ENCODE results near the gene CACNA1B. TPM values are rescaled to one million over a fixed set of nuclear protein-coding genes. Genes with fewer than 3 reads are reported as not detected.

The CACNA1B gene
- total RNA-seq, 1 experiment from 2014 or later, result 7.8 TPM

GRCh38 chr9:138097501-138097991, 220.0 kb downstream of the CACNA1B start:
- no CpG with 5 or more reads among the region's 13 CpGs for WGBS (ENCODE audit: extremely low coverage, insufficient read length, low lambda C conversion rate)

More at GRCh38 chr9:138097501-138097991, 220.0 kb downstream of the CACNA1B start:
- Histone ChIP-seq H3K79me2 (ENCODE audit: insufficient read depth, low read length) (no peaks in the 10 kb centered on the region), H4K8ac (replicated peaks; ENCODE audit: insufficient read length, low read depth, low read length) (no peak overlapping the region), H4K91ac (ENCODE audit: insufficient read length, low read depth, low read length) (no peak overlapping the region), H3K18ac (ENCODE audit: insufficient read length, low read depth, low read length) (no peak overlapping the region), H3K56ac (ENCODE audit: insufficient read length, low read depth, low read length) (no peak overlapping the region), H4K20me1 (ENCODE audit: control insufficient read depth, insufficient read depth, insufficient read length) (no peaks in the 10 kb centered on the region), H3K23ac (ENCODE audit: insufficient read length, low read depth, low read length) (no peak overlapping the region), H3K79me1 (ENCODE audit: insufficient read depth, low read depth, low read length, poor library complexity, severe bottlenecking) (no peaks in the 10 kb centered on the region), H2BK20ac (ENCODE audit: low read depth, low read length, poor library complexity, severe bottlenecking) (no peak overlapping the region), H3K27ac (ENCODE audit: insufficient read length, low read depth, low read length) (no peak overlapping the region), H2AK5ac (ENCODE audit: insufficient read length, low read length) (no peak overlapping the region), H3T11ph (ENCODE audit: low read length) (no peak overlapping the region), H3K9me3 (ENCODE audit: control insufficient read depth, low read depth, low read length) (no peaks in the 10 kb centered on the region), H2AFZ (ENCODE audit: low read length) (no peak overlapping the region), H3K23me2 (ENCODE audit: insufficient read length, low read depth, low read length, poor library complexity, severe bottlenecking) (no peaks in the 10 kb centered on the region), H4K5ac (ENCODE audit: insufficient read length, low read depth, low read length) (no peak overlapping the region), H3K4me1 (ENCODE audit: insufficient read depth, low read length) (no peaks in the 10 kb centered on the region), H2BK12ac (ENCODE audit: insufficient read length, low read depth, low read length) (no peak overlapping the region), H3K9ac (ENCODE audit: extremely low read depth, insufficient read length, low read length) (no peak overlapping the region), H3K14ac (ENCODE audit: insufficient read depth, low read length) (no peak overlapping the region), H3K27me3 (ENCODE audit: insufficient read depth, low read length) (no peaks in the 10 kb centered on the region), H2BK5ac (ENCODE audit: insufficient read length, low read length) (no peak overlapping the region), H2BK120ac (ENCODE audit: low read depth, low read length, poor library complexity, severe bottlenecking) (no peak overlapping the region), H2BK15ac (ENCODE audit: low read depth, low read length) (no peak overlapping the region), H3K4me2 (ENCODE audit: insufficient read depth, insufficient read length, low read length) (no peak overlapping the region), H3K4ac (ENCODE audit: low read depth, low read length) (no peak overlapping the region)
- Mint-ChIP-seq H3K27ac (no peak overlapping the region), H3K36me3 (ENCODE audit: insufficient read depth in 1 of 3, low read depth in 3 of 3) (peaks cover 23 to 29% (median 29%) of the 10 kb centered on the region in 3 experiments), H3K9me3 (peaks cover 19 to 36% of the 10 kb centered on the region in 2 experiments), H3K4me1 (no peaks in the 10 kb centered on the region), H3K4me3 (no peak overlapping the region), H3K27me3 (ENCODE audit: low read depth) (no peaks in the 10 kb centered on the region)
- peak; percentile 14 for DNase-seq
- no peak for TF ChIP-seq CTCF (conservative IDR thresholded peaks at IDR 0.05)
